H1 (cell line): ENCODE data around the gene TMEM196. TPM values are rescaled to one million over a fixed set of nuclear protein-coding genes. Genes with fewer than 3 reads are reported as not detected.

ENCODE experiments used
- ATF2 ChIP-seq: IDR thresholded peaks from 2 replicates; pipeline ENCODE4 v1.6.1; 2012; ENCODE audit warnings: low read length, inconsistent platforms
- BACH1 ChIP-seq: IDR thresholded peaks from 2 replicates; pipeline ENCODE4 v1.6.1; 2012; ENCODE audit warnings: low read length, improper control_type of control experiment
- BCL11A ChIP-seq, 2 experiments: IDR thresholded peaks; one replicate each; pipeline ENCODE4 v1.6.1; 2011; ENCODE audit warnings: low read depth in 2 of 2, low read length in 2 of 2, mild to moderate bottlenecking in 2 of 2
- CBX5 ChIP-seq: fragments of 300-800, 300-1000 bp; sonication (generic); IDR thresholded peaks from 2 replicates; pipeline ENCODE4 v1.7.1; 2016; ENCODE audit warnings: antibody characterized with exemption, low read length, low read depth
- CBX8 ChIP-seq: fragments of 300-800, 300-1000 bp; sonication (generic); IDR thresholded peaks from 2 replicates; pipeline ENCODE4 v1.7.1; 2016; ENCODE audit warnings: low read depth, low read length, borderline replicate concordance
- CHD1 ChIP-seq: IDR thresholded peaks from 2 replicates; pipeline ENCODE4 v1.6.1; 2012; ENCODE audit warnings: low read depth, low read length, improper control_type of control experiment
- CREB1 ChIP-seq: IDR thresholded peaks from 2 replicates; pipeline ENCODE4 v1.6.1; 2012; ENCODE audit warnings: inconsistent platforms
- CTBP2 ChIP-seq: IDR thresholded peaks from 2 replicates; pipeline ENCODE4 v1.7.0; 2011; ENCODE audit warnings: borderline replicate concordance, mild to moderate bottlenecking, moderate library complexity, mixed read lengths, low read length; ENCODE audit not compliant: insufficient read depth, insufficient read length
- EGR1 ChIP-seq: IDR thresholded peaks from 2 replicates; pipeline ENCODE4 v1.6.1; 2011; ENCODE audit warnings: low read depth, low read length, borderline replicate concordance
- EZH2 ChIP-seq: fragments of 200-600 bp; sonication (generic); IDR thresholded peaks from 2 replicates; pipeline ENCODE4 v1.7.1; 2012; ENCODE audit warnings: low read depth, mild to moderate bottlenecking, moderate library complexity, low read length, inconsistent platforms; ENCODE audit not compliant: severe bottlenecking
- HDAC6 ChIP-seq: IDR thresholded peaks from one replicate; pipeline ENCODE4 v1.7.1; 2012; ENCODE audit warnings: low read depth, mild to moderate bottlenecking, inconsistent platforms, low read length, moderate library complexity
- JUN ChIP-seq: IDR thresholded peaks from 2 replicates; pipeline ENCODE4 v1.6.1; 2011; ENCODE audit warnings: low read depth, mild to moderate bottlenecking, improper control_type of control experiment, low read length
- JUND ChIP-seq: IDR thresholded peaks from 2 replicates; pipeline ENCODE4 v1.6.1; 2011; ENCODE audit warnings: mild to moderate bottlenecking, improper control_type of control experiment, low read length
- PHF8 ChIP-seq: fragments of 200-600 bp; sonication (generic); conservative IDR thresholded peaks from 2 replicates; pipeline ENCODE4 v1.7.1; 2012; ENCODE audit warnings: low read depth, mild to moderate bottlenecking, inconsistent platforms, low read length, moderate library complexity
- POLR2A ChIP-seq, 2 experiments: IDR thresholded peaks; 1 replicate in 1 of 2; 2 replicates in 1 of 2; pipeline ENCODE4 v1.6.1; 2011; ENCODE audit warnings: low read depth in 2 of 2, low read length in 2 of 2, mild to moderate bottlenecking in 2 of 2; ENCODE audit errors: control extremely low read depth in 1 of 2
- RXRA ChIP-seq: IDR thresholded peaks from 2 replicates; pipeline ENCODE4 v1.6.1; 2011; ENCODE audit warnings: low read depth, mild to moderate bottlenecking, low read length, moderate library complexity; ENCODE audit not compliant: insufficient read depth
- SAP30 ChIP-seq: fragments of 300-600 bp; sonication (generic); IDR thresholded peaks from 2 replicates; pipeline ENCODE4 v1.7.1; 2012; ENCODE audit warnings: low read length, moderate library complexity, mild to moderate bottlenecking, inconsistent platforms; ENCODE audit not compliant: insufficient read depth, insufficient replicate concordance
- SIRT6 ChIP-seq: IDR thresholded peaks from one replicate; pipeline ENCODE4 v1.7.1; 2012; ENCODE audit warnings: low read length, inconsistent platforms
- SRF ChIP-seq: IDR thresholded peaks from 2 replicates; pipeline ENCODE4 v1.6.1; 2011; ENCODE audit warnings: mild to moderate bottlenecking, low read depth, low read length, moderate library complexity
- SUZ12 ChIP-seq: fragments of 200-600 bp; sonication (generic); IDR thresholded peaks from 2 replicates; pipeline ENCODE4 v1.6.1; 2012; ENCODE audit warnings: mild to moderate bottlenecking, inconsistent platforms, low read length, moderate library complexity, mixed read lengths
- TAF7 ChIP-seq: optimal IDR thresholded peaks from 2 replicates; pipeline ENCODE3; 2011; ENCODE audit warnings: low read depth, mild to moderate bottlenecking, inconsistent platforms, low read length, moderate library complexity, borderline replicate concordance
- YY1 ChIP-seq: IDR thresholded peaks from 2 replicates; pipeline ENCODE4 v1.6.1; 2011; ENCODE audit warnings: low read depth, mild to moderate bottlenecking, low read length
- ZNF274 ChIP-seq: IDR thresholded peaks from 2 replicates; pipeline ENCODE4 v1.7.0; 2012; ENCODE audit warnings: low read length, borderline replicate concordance; ENCODE audit errors: extremely low read depth
- polyA plus RNA-seq, 7 experiments: library from polyadenylated mRNA; depleted of rRNA in 3 of 7; stranded (reverse) in 5 of 7; unstranded in 2 of 7; fragments of >200 nt in 5 of 7; fragments of 200-250 nt in 2 of 7; gene quantifications; 1 replicate in 5 of 7; 2 replicates in 1 of 7; 4 replicates in 1 of 7; pipeline versions ENCODE4 v1.2.1 to v1.2.3, GENCODE V29; 2011 to 2013; ENCODE audit warnings: missing spikeins in 2 of 7, mixed read lengths in 2 of 7
- total RNA-seq: library from RNA; stranded (reverse); fragmentation: NEBNext Ultra II Directional; extraction: Animal tissue kit (Norgen Biotek cat#: 25700); gene quantifications from 2 replicates; pipeline ENCODE4 v1.2.1, GENCODE V29; 2021

Gene TMEM196
- total and polyA plus RNA-seq, 2 of the 8 experiments (the other 6 are each of a cell fraction or from before 2014, with no cell fraction given) = 0.06 to 0.07 TPM

DNA sequence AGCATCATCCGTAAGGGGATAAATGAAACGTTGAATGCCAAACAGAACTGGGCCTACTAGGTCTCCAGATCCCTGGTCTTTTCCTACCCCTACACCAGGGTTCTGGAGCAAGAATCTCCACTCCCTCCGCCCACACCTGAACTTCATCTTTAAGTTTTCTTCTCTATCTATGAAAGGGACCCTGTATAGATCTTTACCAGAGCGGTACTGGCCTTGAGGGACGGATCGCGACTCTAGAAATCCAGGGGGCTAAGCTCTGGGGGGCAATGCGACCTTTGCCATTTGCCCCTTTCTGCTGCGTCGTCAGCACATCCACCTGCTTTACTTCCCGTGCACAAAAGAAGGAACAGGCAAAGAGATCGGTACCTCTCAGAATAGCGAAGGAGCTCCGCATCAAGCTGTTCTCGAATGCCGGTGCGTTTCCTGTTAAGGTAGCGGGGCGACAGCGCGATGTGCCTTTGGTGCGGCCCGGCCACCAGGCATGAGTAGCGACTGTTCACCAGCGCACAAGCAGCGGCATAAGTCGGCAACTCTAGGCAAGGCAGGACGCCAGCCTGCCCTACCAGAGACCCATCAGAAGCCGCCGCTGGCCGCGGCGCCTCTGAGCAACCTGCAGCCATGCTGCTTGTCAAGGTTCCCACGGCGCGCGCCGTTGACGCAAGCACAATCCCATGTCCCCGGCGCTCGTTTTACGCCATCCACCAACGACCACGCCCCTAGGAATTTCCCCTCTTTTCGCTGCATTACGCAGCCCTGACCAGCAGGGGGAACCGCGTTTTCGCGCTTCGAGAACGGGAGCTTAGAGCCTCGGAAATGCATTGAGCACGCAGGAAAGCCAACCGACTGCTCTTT is 64.8 kb downstream of the TMEM196 start, which contains the start of gene POLR1F (continued):
- TF ChIP-seq RXRA = no peak
- TF ChIP-seq CBX5 = no peak
- TF ChIP-seq CBX8 = no peak
- no peak for TF ChIP-seq ZNF274
- no peak for TF ChIP-seq CTBP2
- no peak for TF ChIP-seq BCL11A (IDR thresholded peaks at IDR 0.05; ENCODE audit: low read depth in 2 of 2, low read length in 2 of 2)
- TF ChIP-seq ATF2 = 0 out of 2 replicates have a peak, but pooled peaks have one; percentile 8
- peak; percentile 79 for TF ChIP-seq SAP30
- TF ChIP-seq EGR1 = no peak
- TF ChIP-seq POLR2A (IDR thresholded peaks at IDR 0.05; ENCODE audit: control extremely low read depth in 1 of 2, low read depth in 2 of 2, low read length in 2 of 2) = peak; percentile 98 to 99
- TF ChIP-seq CHD1 = no peak
- no peak for TF ChIP-seq SUZ12
- peak; percentile 100 for TF ChIP-seq PHF8
- TF ChIP-seq CREB1 = peak; percentile 99
- no peak for TF ChIP-seq JUN
- no peak for TF ChIP-seq SIRT6
- 0 out of 2 replicates have a peak, but pooled peaks have one; percentile 5 for TF ChIP-seq BACH1
- TF ChIP-seq EZH2 = no peak
- TF ChIP-seq HDAC6 = no peak
- TF ChIP-seq YY1 = peak; percentile 95
- peak; percentile 79 for TF ChIP-seq SRF
- peak; percentile 88 for TF ChIP-seq TAF7
- peak; percentile 12; the same call in 1 of the 2 replicates for TF ChIP-seq JUND
